ENCODE measurements around the gene DCC. TPM values are rescaled to one million over a fixed set of nuclear protein-coding genes. Genes with fewer than 3 reads are reported as not detected.

DCC gene
- total RNA-seq, 2 experiments from 2014 or later: not detected

DNA sequence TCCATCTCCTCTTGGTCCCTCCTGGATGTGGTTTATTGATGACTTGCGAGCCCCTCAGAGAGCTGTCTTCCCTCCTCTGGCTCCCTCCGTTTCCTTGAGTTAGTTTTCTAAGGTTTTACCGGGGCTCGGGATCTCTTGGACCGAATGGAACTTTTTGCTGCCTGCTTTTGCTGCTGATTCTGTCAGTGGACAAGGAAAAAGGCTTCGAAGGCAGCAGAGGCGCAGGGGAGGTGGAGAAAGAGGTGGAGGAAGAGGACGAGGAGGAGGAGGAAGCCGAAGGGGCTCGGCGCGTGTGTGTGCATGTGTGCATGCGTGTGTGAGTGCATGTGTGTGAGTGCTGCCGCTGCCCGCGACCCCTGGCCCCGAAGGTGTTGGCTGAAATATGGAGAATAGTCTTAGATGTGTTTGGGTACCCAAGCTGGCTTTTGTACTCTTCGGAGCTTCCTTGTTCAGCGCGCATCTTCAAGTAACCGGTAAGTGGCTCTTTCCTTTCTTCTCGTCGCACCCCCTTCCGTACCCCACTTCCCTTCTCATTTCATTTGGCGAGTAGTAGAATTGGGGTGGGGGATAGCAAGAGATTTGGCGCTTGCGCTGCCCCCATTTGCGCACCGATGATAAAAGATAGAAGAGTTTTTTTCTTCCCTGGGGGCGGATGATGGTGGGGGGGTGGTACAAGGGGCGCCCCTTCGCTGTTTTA is 557 bp downstream of the DCC start:
- Mint-ChIP-seq H3K9me3 (ENCODE audit: insufficient read depth) (no peaks in the 10 kb centered on the region), H3K4me1 (ENCODE audit: low read depth) (no peaks in the 10 kb centered on the region), H3K36me3 (ENCODE audit: low read depth) (no peaks in the 10 kb centered on the region), H3K27me3 (ENCODE audit: low read depth) (peaks cover 30% of the 10 kb centered on the region), H3K27ac (no peak overlapping the region), H3K4me3 (no peak overlapping the region)
- ChIA-PET CTCF (no interaction called here), POLR2A (no interaction called here)
- no peak for ATAC-seq
- no peak for DNase-seq

- Mint-ChIP-seq H3K9me3 (ENCODE audit: insufficient read depth) (no peaks in the 10 kb centered on the region), H3K4me3 (no peak overlapping the region), H3K36me3 (ENCODE audit: low read depth) (no peaks in the 10 kb centered on the region), H3K27ac (no peak overlapping the region), H3K4me1 (ENCODE audit: low read depth) (no peaks in the 10 kb centered on the region), H3K27me3 (ENCODE audit: low read depth) (peaks cover 30% of the 10 kb centered on the region)
- ChIA-PET CTCF (no interaction called here), POLR2A (no interaction called here)
- ATAC-seq: no peak
- DNase-seq: no peak
Observed at GRCh38 chr18:52341103-52341432, 1.1 kb downstream of the DCC start.

DNA sequence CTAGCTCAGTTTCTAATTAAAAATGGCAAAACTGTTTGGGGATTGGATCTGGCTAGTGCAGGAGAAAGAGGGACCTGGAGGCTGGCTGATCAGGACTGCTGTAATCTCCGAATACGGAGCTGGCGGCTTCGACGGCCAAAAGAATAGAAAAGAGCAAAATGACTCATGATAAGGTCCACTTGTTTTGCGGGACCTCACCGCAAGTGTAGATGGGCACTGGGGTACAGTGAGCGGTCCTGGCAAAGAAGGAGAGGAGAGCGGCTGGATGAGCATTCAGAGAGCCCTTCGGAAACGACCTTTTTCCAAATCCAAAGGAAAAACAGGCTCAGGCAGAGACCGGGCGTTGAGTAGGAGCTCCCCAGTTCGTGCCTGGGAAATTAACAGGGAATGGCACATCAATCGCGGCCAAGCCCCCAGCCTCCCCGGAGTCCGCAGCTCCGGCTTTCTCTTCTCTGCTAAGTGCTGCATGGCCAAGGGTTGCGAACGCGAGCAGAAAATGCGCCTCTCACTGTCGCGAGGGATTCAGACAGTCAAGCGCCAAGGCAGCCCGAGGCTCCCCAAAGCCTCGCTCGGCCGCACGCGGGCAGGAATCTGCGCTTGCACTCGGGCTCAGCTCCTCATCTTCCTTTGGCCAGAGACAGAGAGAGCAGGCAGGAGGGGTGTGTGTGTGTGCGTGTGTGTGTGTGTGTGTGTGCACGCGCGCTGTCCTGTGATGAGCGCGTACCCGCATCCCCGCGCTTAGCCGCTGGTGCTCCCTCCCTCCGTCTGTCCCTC is 1.8 kb downstream of the DCC start:
- ChIA-PET CTCF (no interaction called here), POLR2A (no interaction called here)
- Mint-ChIP-seq H3K4me1 (ENCODE audit: low read depth) (no peaks in the 10 kb centered on the region), H3K27me3 (ENCODE audit: low read depth) (peaks cover 30% of the 10 kb centered on the region), H3K36me3 (ENCODE audit: low read depth) (no peaks in the 10 kb centered on the region), H3K27ac (no peak overlapping the region), H3K9me3 (ENCODE audit: insufficient read depth) (no peaks in the 10 kb centered on the region), H3K4me3 (no peak overlapping the region)
- ATAC-seq (no peak), DNase-seq (no peak)

DNA sequence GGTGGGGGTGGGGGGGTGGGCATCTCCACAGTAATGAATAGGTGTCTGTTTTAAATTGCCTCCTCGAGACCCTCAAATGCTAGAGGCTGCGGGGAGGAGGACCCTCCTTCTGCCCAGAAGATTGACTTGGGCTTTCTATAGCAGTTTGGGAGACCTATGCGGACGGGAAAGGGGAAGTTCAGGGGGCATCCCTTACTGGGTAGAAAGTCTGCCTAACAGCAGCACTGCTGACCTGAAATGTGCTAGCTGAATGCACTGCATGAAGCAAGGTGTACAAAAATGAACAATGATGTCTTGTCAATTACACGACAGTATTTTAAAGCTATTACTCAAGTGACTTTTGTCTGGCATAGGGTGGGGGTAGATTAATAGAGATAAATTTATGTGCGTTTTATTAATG is 2.5 kb downstream of the DCC start:
- DNase-seq: no peak
- ChIA-PET POLR2A (no interaction called here), CTCF (no interaction called here)
- no peaks in the 10 kb centered on the region for H3K36me3 Mint-ChIP-seq (ENCODE audit: low read depth)
- no peak for ATAC-seq
- H3K27me3 Mint-ChIP-seq (ENCODE audit: low read depth): peaks cover 30% of the 10 kb centered on the region
- no peaks in the 10 kb centered on the region for H3K9me3 Mint-ChIP-seq (ENCODE audit: insufficient read depth)
- no peak overlapping the region for H3K27ac Mint-ChIP-seq
- no peak overlapping the region for H3K4me3 Mint-ChIP-seq
- no peaks in the 10 kb centered on the region for H3K4me1 Mint-ChIP-seq (ENCODE audit: low read depth)

DNA sequence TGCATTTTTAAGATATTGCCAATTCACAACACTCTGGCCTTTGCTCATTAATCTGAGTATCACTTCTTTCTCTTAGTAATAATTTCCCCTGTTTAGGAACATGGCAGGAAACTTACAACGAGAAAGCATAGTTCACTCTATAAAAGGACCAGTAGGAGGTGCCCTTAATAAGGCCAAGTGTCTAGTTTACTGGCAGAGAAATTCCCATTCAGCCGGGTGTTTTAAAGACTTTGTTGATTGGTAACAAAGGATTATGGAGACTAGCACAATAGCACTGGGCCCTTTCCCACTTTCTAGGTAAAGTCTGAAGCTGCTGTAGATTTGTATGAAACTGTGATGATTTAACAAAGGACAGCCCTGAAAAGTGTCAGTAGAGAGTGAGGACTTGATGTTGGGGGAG is 3.1 kb downstream of the DCC start:
- POLR2A ChIA-PET: no interaction called here
- ATAC-seq (no peak), DNase-seq (no peak)
- Mint-ChIP-seq H3K27me3 (ENCODE audit: low read depth) (peaks cover 30% of the 10 kb centered on the region), H3K9me3 (ENCODE audit: insufficient read depth) (no peaks in the 10 kb centered on the region), H3K36me3 (ENCODE audit: low read depth) (no peaks in the 10 kb centered on the region), H3K4me1 (ENCODE audit: low read depth) (no peaks in the 10 kb centered on the region), H3K4me3 (no peak overlapping the region), H3K27ac (no peak overlapping the region)
- CTCF ChIA-PET: no interaction called here

DNA sequence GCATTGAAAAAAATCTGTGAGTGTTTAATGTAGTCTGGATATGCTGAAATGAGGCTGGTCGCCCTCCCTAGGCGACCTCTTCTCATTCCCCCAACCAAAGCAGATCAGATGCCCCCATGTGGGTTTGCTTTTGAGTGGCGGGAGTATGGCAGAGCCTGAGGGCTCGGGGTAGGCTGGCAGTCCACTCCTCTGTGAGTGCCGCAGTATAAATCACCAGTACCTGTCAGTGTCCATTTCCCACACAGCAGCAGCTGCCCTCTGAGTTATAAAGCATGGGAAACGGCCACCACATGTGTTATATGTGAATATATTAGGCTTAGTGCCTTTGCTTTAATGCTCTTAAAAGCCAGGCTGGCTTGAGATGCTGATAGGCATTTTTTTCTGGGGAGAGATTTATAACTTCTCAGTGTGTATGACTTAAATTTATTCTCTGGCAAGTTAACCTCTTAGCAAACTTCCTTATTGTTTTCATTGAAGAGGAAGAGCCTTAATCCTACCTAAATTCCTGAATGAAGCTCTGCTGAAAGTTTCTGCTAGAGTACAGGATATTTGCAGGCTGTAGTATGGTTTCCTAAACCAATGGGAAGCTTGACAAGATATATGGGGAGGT is 3.8 kb downstream of the DCC start:
- DNase-seq: no peak
- ChIA-PET POLR2A (no interaction called here), CTCF (no interaction called here)
- no peak for ATAC-seq
- Mint-ChIP-seq H3K27me3 (ENCODE audit: low read depth) (peaks cover 28% of the 10 kb centered on the region), H3K27ac (no peak overlapping the region), H3K4me1 (ENCODE audit: low read depth) (no peaks in the 10 kb centered on the region), H3K9me3 (ENCODE audit: insufficient read depth) (no peaks in the 10 kb centered on the region), H3K4me3 (no peak overlapping the region), H3K36me3 (ENCODE audit: low read depth) (no peaks in the 10 kb centered on the region)

GRCh38 chr18:52344881-52345280 is 4.9 kb downstream of the DCC start:
- CTCF ChIA-PET: no interaction called here
- DNase-seq (no peak), ATAC-seq (no peak)
- Mint-ChIP-seq H3K4me3 (no peak overlapping the region), H3K4me1 (ENCODE audit: low read depth) (no peaks in the 10 kb centered on the region), H3K27me3 (ENCODE audit: low read depth) (peaks cover 21% of the 10 kb centered on the region), H3K27ac (no peak overlapping the region), H3K36me3 (ENCODE audit: low read depth) (no peaks in the 10 kb centered on the region), H3K9me3 (ENCODE audit: insufficient read depth) (no peaks in the 10 kb centered on the region)
- POLR2A ChIA-PET: no interaction called here

DNA sequence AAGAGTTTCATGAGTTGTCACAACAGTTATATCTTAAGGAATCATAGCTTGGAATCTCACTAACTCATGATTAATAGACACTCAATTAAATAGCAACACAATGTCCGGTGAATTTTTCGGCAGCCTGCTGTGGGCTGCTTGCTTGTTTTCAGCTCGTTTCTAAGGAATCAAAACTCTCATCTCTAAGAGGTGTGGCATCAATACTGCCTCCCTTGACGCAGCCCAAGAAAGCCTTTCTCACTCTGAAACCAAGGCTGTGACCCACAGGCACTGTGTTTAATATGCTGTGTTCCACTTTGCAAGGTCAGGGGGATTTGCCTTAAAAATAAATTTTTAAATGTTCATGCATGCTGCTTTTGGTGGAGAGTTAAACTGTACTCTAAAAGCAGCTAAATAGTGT is 5.4 kb downstream of the DCC start:
- H3K9me3 Mint-ChIP-seq (ENCODE audit: insufficient read depth): no peaks in the 10 kb centered on the region
- ChIA-PET CTCF (no interaction called here), POLR2A (no interaction called here)
- DNase-seq: no peak
- H3K4me3 Mint-ChIP-seq: no peak overlapping the region
- no peak for ATAC-seq
- H3K4me1 Mint-ChIP-seq (ENCODE audit: low read depth): no peaks in the 10 kb centered on the region
- peaks cover 16% of the 10 kb centered on the region for H3K27me3 Mint-ChIP-seq (ENCODE audit: low read depth)
- H3K36me3 Mint-ChIP-seq (ENCODE audit: low read depth): no peaks in the 10 kb centered on the region
- H3K27ac Mint-ChIP-seq: no peak overlapping the region

GRCh38 chr18:52348209-52348608 is 8.2 kb downstream of the DCC start:
- H3K36me3 Mint-ChIP-seq (ENCODE audit: low read depth): no peaks in the 10 kb centered on the region
- DNase-seq: no peak
- ChIA-PET CTCF (no interaction called here), POLR2A (no interaction called here)
- H3K4me3 Mint-ChIP-seq: no peak overlapping the region
- no peak overlapping the region for H3K27ac Mint-ChIP-seq
- no peak for ATAC-seq
- H3K4me1 Mint-ChIP-seq (ENCODE audit: low read depth): no peaks in the 10 kb centered on the region
- H3K27me3 Mint-ChIP-seq (ENCODE audit: low read depth): no peaks in the 10 kb centered on the region
- H3K9me3 Mint-ChIP-seq (ENCODE audit: insufficient read depth): no peaks in the 10 kb centered on the region

GRCh38 chr18:52349498-52349897 is 9.5 kb downstream of the DCC start:
- DNase-seq: no peak
- Mint-ChIP-seq H3K4me1 (ENCODE audit: low read depth) (no peaks in the 10 kb centered on the region), H3K9me3 (ENCODE audit: insufficient read depth) (no peaks in the 10 kb centered on the region), H3K27me3 (ENCODE audit: low read depth) (no peaks in the 10 kb centered on the region), H3K4me3 (no peak overlapping the region), H3K27ac (no peak overlapping the region), H3K36me3 (ENCODE audit: low read depth) (no peaks in the 10 kb centered on the region)
- ChIA-PET CTCF (no interaction called here), POLR2A (no interaction called here)
- no peak for ATAC-seq

DNA sequence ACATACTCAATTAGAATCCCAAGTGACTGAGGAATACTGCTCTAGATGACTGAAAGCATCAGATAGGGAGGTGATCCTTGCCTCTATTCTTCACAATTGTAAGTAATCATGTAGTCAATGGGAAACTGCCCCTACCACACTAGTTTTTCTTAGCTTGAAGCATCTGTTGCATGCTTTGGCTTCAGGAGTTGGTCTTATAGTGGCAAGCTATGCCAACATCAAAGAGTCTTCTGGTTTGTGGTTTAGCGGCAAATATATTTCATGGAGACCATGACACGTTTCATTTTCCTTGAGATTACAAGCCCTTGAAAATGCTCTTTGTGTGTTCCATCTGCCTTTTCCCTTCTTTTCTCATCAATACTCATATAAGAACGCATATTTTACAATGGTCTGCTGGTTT is 12.9 kb downstream of the DCC start:
- H3K9me3 Mint-ChIP-seq (ENCODE audit: insufficient read depth): no peaks in the 10 kb centered on the region
- ATAC-seq: no peak
- no peaks in the 10 kb centered on the region for H3K27me3 Mint-ChIP-seq (ENCODE audit: low read depth)
- ChIA-PET CTCF (no interaction called here), POLR2A (no interaction called here)
- no peaks in the 10 kb centered on the region for H3K36me3 Mint-ChIP-seq (ENCODE audit: low read depth)
- H3K27ac Mint-ChIP-seq: no peak overlapping the region
- no peaks in the 10 kb centered on the region for H3K4me1 Mint-ChIP-seq (ENCODE audit: low read depth)
- DNase-seq: no peak
- no peak overlapping the region for H3K4me3 Mint-ChIP-seq

DNA sequence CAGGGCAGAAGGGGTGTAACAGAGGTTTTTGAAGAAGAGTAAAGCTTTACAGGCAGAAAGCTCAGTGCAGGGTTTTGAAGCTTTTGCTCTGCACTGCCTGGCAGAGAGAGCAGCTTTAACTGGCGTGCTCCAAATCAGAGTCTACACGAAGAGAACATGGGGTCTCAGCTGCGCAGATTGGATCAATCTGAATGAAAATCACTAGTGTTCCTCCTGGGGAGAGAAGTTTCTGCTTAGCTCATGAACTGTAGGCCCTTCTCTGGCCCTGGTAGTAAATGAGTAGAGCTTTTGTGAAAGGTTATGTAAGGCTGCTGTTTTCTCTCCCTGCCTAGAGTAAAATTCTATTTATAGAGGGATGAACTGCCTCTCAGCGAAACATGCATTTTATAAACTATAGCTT is 13.6 kb downstream of the DCC start:
- ChIA-PET CTCF (no interaction called here), POLR2A (interaction anchor here (0.6 kb wide), 1 partner anchor 1602 kb away, joined by 3 read pairs; no protein-coding TSS in a partner anchor)
- no peak overlapping the region for H3K27ac Mint-ChIP-seq
- H3K4me1 Mint-ChIP-seq (ENCODE audit: low read depth): no peaks in the 10 kb centered on the region
- H3K27me3 Mint-ChIP-seq (ENCODE audit: low read depth): no peaks in the 10 kb centered on the region
- DNase-seq (no peak), ATAC-seq (no peak)
- H3K9me3 Mint-ChIP-seq (ENCODE audit: insufficient read depth): no peaks in the 10 kb centered on the region
- H3K4me3 Mint-ChIP-seq: no peak overlapping the region
- H3K36me3 Mint-ChIP-seq (ENCODE audit: low read depth): no peaks in the 10 kb centered on the region

Data from activated CD8-positive, alpha-beta T cell treated with anti-CD3 and anti-CD28 coated beads, Interleukin-2, amount 10 ng/mL, durations not matched to agents 7 days and 5 days (primary cell).